ENCODE data around the gene EBF3. TPM values are rescaled to one million over a fixed set of nuclear protein-coding genes. Genes with fewer than 3 reads are reported as not detected.

Gene EBF3
- total RNA-seq, 1 donor: 6.0 TPM

DNA sequence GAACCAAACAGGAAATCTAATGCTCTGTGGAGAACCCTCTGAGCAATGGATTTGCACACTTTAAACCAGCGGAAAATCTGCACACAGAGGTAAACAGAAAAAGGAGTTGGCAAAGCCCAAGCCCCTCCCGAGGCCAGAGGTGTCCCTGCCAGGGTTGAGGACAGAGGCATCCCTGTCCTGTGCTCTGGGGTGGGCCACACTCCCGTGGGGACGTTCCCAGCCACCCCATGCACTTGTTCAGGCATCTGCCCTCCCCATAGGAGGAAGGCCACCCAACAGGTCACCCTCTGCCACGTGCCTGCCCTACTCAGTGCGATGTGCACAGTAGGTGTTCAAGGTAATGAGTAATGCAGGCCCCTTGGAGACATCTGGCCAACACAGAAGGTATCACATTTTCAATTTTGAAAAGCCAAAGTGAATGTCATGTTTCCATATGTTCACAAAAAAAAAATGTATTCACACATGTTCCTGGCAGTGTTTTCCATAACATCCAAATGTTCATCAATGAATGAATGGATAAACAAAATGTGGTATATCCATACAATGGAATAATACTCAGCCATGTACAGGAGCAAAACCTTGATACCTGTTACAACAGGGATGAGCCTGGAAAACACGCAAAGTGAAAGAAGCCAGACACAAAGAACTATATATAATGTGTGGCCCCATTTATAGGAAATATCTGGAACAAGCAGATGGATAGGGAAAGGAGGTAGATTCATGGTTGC lies 108.1 kb downstream of the EBF3 start:
- no peak overlapping the region for H3K4me3 ChIP-seq (ENCODE audit: low read depth, low read length)
- DNase-seq (ENCODE audit: low read depth): no peak
- TF ChIP-seq, protein P1, sequence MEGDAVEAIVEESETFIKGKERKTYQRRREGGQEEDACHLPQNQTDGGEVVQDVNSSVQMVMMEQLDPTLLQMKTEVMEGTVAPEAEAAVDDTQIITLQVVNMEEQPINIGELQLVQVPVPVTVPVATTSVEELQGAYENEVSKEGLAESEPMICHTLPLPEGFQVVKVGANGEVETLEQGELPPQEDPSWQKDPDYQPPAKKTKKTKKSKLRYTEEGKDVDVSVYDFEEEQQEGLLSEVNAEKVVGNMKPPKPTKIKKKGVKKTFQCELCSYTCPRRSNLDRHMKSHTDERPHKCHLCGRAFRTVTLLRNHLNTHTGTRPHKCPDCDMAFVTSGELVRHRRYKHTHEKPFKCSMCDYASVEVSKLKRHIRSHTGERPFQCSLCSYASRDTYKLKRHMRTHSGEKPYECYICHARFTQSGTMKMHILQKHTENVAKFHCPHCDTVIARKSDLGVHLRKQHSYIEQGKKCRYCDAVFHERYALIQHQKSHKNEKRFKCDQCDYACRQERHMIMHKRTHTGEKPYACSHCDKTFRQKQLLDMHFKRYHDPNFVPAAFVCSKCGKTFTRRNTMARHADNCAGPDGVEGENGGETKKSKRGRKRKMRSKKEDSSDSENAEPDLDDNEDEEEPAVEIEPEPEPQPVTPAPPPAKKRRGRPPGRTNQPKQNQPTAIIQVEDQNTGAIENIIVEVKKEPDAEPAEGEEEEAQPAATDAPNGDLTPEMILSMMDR (IDR thresholded peaks at IDR 0.05; ENCODE audit: insufficient read depth, low read depth, low read length): no peak

DNA sequence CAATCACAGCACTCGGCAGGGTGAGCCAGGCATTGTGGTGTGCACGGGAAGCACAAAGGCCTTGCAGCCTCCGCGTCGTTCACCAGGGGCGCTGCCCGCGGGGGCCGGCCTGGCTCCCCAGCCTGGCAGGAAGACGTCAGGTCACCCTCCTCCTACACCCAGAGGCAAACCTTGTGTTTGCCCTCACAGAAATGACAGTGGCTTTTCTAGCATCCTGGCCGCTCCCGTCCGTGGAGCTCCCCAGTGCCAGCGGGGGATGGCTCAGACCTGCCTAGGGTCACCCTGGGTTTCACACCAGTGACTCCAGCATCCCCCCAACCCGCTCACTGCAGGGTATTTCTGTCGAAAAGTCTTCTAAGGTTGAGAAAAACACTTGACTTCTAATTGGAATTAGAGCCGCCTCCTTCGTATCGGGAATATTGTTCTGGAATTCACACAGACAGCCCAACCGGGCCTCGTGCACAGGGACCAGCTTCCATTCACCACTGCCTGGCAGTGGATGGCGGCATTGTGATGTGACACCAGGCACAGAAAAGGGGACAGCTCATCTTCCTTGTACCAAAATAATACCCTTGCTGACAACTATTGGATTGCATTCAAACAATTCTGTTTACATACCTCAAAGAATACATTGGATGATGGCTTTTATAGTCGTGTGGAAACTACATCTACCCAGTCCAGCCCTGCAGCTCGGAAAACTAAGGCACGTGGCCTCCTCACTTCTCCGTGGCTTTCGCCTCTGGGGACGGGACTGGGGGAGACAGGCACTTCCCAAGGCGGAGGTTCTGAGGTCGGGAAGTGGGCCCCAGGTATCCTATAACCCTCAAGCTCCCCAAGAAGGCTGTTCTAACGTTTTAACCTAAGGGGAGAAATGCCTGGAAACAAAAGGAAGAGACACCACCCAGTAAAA lies 109.0 kb downstream of the EBF3 start:
- no peak overlapping the region for H3K4me3 ChIP-seq (ENCODE audit: low read depth, low read length)
- TF ChIP-seq, protein P1 (IDR thresholded peaks at IDR 0.05; ENCODE audit: insufficient read depth, low read depth, low read length): no peak
- no peak for DNase-seq (ENCODE audit: low read depth)

DNA sequence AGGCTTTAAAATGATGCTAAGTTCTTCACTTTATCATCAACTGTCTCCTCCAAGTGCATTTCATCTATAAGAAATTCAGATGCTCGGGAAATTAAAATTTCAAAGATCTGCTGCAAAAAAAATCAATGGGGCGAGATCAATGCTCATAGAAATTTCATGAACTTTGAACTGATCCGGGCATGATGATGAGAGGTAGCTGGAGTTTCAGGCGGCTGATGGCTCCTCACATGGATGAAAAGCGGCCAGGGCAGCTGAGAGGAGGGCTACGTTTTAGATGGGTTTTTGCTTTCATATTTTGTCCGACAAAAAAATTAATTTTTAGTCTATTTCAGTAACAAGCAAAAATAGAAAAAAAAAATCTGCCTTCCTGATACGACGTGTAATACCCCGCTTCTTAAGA lies 109.9 kb downstream of the EBF3 start:
- H3K4me3 ChIP-seq (ENCODE audit: low read depth, low read length): no peak overlapping the region
- no peak for DNase-seq (ENCODE audit: low read depth)
- TF ChIP-seq, protein P1 (IDR thresholded peaks at IDR 0.05; ENCODE audit: insufficient read depth, low read depth, low read length): no peak

DNA sequence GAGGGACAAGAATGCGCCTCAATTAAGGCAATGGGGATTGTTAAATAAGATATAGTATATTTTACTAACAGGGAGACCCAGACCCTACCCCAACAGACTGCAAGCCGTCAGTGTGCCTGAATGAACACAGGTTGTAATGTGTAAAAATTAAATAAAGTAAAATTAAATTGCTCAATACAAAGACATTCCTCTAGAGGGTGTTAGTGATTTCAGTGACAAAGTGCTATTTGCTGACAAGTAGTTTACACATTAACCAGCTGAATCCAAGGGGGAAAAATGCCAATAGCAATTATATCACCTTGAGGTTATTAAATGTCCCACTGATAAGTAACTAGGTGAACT lies 110.5 kb downstream of the EBF3 start:
- peak; percentile 2 for DNase-seq (ENCODE audit: low read depth)
- TF ChIP-seq, protein P1 (IDR thresholded peaks at IDR 0.05; ENCODE audit: insufficient read depth, low read depth, low read length): peak; percentile 13
- no peak overlapping the region for H3K4me3 ChIP-seq (ENCODE audit: low read depth, low read length)

DNA sequence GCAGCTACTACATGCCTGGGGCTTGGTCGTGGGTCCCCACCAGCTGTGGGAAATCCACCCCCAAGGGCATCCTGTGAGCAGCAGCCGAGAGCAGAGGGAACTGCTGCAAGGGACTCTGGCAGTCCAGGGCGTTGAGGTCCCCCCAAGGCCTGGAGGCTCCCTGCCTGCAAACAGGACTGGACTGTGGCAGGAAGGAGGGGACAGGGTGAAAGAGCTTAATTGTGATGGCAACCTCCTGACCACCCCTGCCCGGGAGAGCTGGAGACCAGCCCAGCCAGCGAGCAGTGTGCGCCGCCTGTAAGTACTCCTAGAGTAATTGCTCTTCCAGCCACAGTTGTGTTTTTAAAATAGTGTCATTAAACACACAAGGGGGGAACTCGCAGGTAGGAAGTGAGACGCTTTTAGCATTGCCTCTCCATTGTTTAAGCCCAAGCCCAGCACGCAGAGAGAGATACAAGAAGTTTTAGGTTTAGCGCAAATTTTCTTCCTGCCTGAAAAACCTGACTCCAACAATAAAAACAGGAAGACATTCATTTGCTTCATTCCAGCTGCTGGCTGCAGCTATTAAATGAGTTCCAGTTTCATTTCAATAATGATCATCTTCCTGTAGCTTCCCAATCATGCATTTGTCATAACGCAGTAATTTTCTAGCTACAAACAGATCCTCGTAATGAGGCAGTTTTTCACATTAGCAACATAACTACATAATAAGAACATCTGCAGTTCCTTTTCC lies 111.1 kb downstream of the EBF3 start:
- DNase-seq (ENCODE audit: low read depth): no peak
- TF ChIP-seq, protein P1 (IDR thresholded peaks at IDR 0.05; ENCODE audit: insufficient read depth, low read depth, low read length): no peak
- H3K4me3 ChIP-seq (ENCODE audit: low read depth, low read length): no peak overlapping the region

DNA sequence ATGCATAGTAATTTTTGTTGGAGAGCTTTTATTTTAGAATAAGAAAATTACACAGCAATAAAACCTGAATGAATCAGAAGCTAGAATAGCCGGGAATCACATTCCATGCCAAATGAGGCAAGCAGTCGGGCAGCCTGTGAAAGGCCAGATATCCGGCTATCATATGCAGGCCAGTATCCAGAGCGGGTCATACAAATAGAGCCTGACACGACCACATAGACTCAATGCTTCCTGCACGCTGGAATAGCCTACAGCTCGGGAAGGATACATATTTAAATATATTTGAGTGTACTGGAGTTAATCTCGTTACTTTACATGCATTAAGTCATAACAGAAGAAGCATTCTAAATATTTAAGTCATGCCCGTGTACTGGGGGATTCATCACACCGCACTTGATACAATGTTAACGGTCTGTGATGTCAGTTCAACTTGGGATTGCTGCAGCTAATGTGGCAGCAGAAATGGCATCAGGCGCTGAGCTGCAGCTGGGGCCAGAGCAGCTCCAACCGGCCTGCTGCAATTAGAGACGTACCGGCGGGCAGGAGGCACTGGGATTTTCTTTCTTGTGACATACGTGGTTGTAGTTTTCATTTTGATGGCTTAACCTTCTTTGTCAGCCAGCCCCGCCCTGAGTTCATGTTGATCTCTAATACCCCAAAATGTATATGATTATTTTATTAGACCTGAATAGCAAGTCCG lies 112.0 kb downstream of the EBF3 start:
- H3K4me3 ChIP-seq (ENCODE audit: low read depth, low read length): no peak overlapping the region
- no peak for DNase-seq (ENCODE audit: low read depth)
- TF ChIP-seq, protein P1 (IDR thresholded peaks at IDR 0.05; ENCODE audit: insufficient read depth, low read depth, low read length): no peak
